D721Med (cell line): ENCODE data around the gene PDZRN4.
"Not testable (repeated sequence)": the region's sequence is repeated elsewhere in the genome, so short reads cannot be mapped to it uniquely, and the experiment has no call there.

Source experiments
- DNase-seq: peaks from one replicate; pipeline ENCODE4 v3.0.0; 2011; ENCODE audit warnings: low spot score; ENCODE audit not compliant: insufficient read length
- FAIRE-seq: peaks from 2 replicates; lab custom pipeline; 2011; peaks lifted over from hg19 to GRCh38; lab: Jason Lieb, UNC
- CTCF ChIP-seq: IDR thresholded peaks from 2 replicates; pipeline ENCODE4 v1.5.1; 2012; ENCODE audit warnings: mild to moderate bottlenecking, control low read depth; ENCODE audit not compliant: insufficient read depth; ENCODE audit errors: missing control alignments

PDZRN4 gene

GRCh38 chr12:41293461-41293860, 105.3 kb downstream of the PDZRN4 start:
- FAIRE-seq, result no peak
- TF ChIP-seq CTCF, result no peak
- no peak for DNase-seq

GRCh38 chr12:41302979-41303403, 114.9 kb downstream of the PDZRN4 start:
- no peak for TF ChIP-seq CTCF
- DNase-seq (no peak), FAIRE-seq (no peak)

GRCh38 chr12:41304526-41304925, 116.4 kb downstream of the PDZRN4 start:
- TF ChIP-seq CTCF, result no peak
- DNase-seq (no peak), FAIRE-seq (no peak)

- no peak for DNase-seq
- TF ChIP-seq CTCF, result no peak
- peak; percentile 66 for FAIRE-seq
These were observed 122.2 kb downstream of the PDZRN4 start for GRCh38 chr12:41310367-41310766.

- FAIRE-seq (no peak), DNase-seq (no peak)
- TF ChIP-seq CTCF, result no peak
These were observed 123.8 kb downstream of the PDZRN4 start for GRCh38 chr12:41311883-41312282.

GRCh38 chr12:41312451-41312850, 124.3 kb downstream of the PDZRN4 start:
- DNase-seq, FAIRE-seq: not testable (repeated sequence)

- no peak for TF ChIP-seq CTCF
- no peak for FAIRE-seq
- DNase-seq, result no peak
These were observed 137.2 kb downstream of the PDZRN4 start for GRCh38 chr12:41325336-41325735.
